Endothelial cell of umbilical vein (primary cell): Measurements from ENCODE around the gene PSMA4. TPM values are rescaled to one million over a fixed set of nuclear protein-coding genes. Genes with fewer than 3 reads are reported as not detected.

ENCODE experiments used
- BruUV-seq: library from RNA; stranded (reverse); fragments of 400-500 nt; replicated peaks from 2 replicates; lab custom pipeline; 2021; lab: Mats Ljungman, UMichigan
- CTCF ChIA-PET: fragments of 300-600, 350-600 bp; sonication (Branson Sonifier 250); formaldehyde crosslinking; loops from one replicate; lab custom pipeline; 2021; ENCODE audit warnings: antibody characterized with exemption, inconsistent platforms; lab: Charles Lee
- POLR2A ChIA-PET: fragments of 300-600, 350-600 bp; sonication (Branson Sonifier 250); formaldehyde crosslinking; loops from one replicate; lab custom pipeline; 2021; ENCODE audit warnings: antibody characterized with exemption, inconsistent platforms; lab: Charles Lee
- DNase-seq: peaks from one replicate; pipeline ENCODE4 v3.0.0-alpha.2; 2011; ENCODE audit warnings: low read depth, low spot score
- FAIRE-seq: peaks from 2 replicates; lab custom pipeline; 2011; peaks lifted over from hg19 to GRCh38; lab: Jason Lieb, UNC
- H2AFZ ChIP-seq: 2 replicates; pipeline ENCODE4 v1.6.0; 2012; ENCODE audit warnings: low read depth, low read length, control low read depth, inconsistent platforms
- H3K27ac ChIP-seq: 2 replicates; pipeline ENCODE4 v1.5.1; 2011; ENCODE audit warnings: low read depth, mild to moderate bottlenecking, control low read depth, low read length, moderate library complexity; ENCODE audit not compliant: insufficient read depth
- H3K27me3 ChIP-seq, 2 experiments: 2 replicates each; pipeline versions ENCODE4 v1.6.0 to v1.6.1; 2011; ENCODE audit warnings: low read length in 2 of 2, mixed read lengths in 1 of 2; ENCODE audit not compliant: control insufficient read depth in 2 of 2, insufficient read depth in 2 of 2
- H3K36me3 ChIP-seq, 2 experiments: 2 replicates in 1 of 2; 3 replicates in 1 of 2; pipeline ENCODE4 v1.5.1; 2011; ENCODE audit warnings: low read length in 2 of 2, mild to moderate bottlenecking in 1 of 2, moderate library complexity in 1 of 2; ENCODE audit not compliant: control insufficient read depth in 2 of 2, insufficient read depth in 2 of 2; ENCODE audit errors: extremely low read depth in 1 of 2
- H3K4me1 ChIP-seq: 3 replicates; pipeline ENCODE4 v1.5.1; 2011; ENCODE audit warnings: mild to moderate bottlenecking, low read length; ENCODE audit not compliant: control insufficient read depth, insufficient read depth; ENCODE audit errors: extremely low read depth
- H3K4me2 ChIP-seq: 2 replicates; pipeline ENCODE4 v1.6.1; 2011; ENCODE audit warnings: low read length, control low read depth, mixed read lengths; ENCODE audit not compliant: insufficient read depth
- H3K4me3 ChIP-seq, 3 experiments: fragments of 200-600 bp in 1 of 3; sonication (generic), shearing (Covaris generic) in 1 of 3; replicated peaks in 1 of 3; 2 replicates each; pipeline ENCODE4 v1.5.1; 2011 to 2016; ENCODE audit warnings: control low read depth in 3 of 3, low read length in 3 of 3, mild to moderate bottlenecking in 2 of 3, inconsistent platforms in 1 of 3, low read depth in 1 of 3, moderate library complexity in 1 of 3; ENCODE audit not compliant: insufficient read depth in 1 of 3
- H3K79me2 ChIP-seq: 2 replicates; pipeline ENCODE4 v1.6.0; 2012; ENCODE audit warnings: low read length, inconsistent platforms; ENCODE audit not compliant: control insufficient read depth, insufficient read depth
- H3K9ac ChIP-seq: replicated peaks from 2 replicates; pipeline ENCODE3; 2011; ENCODE audit warnings: low read length, control low read depth; ENCODE audit not compliant: insufficient read depth; ENCODE audit errors: extremely low read depth
- H3K9me1 ChIP-seq: replicated peaks from 3 replicates; pipeline ENCODE4 v1.6.0; 2011; ENCODE audit warnings: mild to moderate bottlenecking, low read length; ENCODE audit not compliant: control insufficient read depth, insufficient read depth; ENCODE audit errors: extremely low read depth
- H3K9me3 ChIP-seq: replicated peaks from 2 replicates; pipeline ENCODE4 v1.5.1; 2012; ENCODE audit warnings: low read length, inconsistent platforms; ENCODE audit not compliant: control insufficient read depth, insufficient read depth
- H4K20me1 ChIP-seq: replicated peaks from 2 replicates; pipeline ENCODE3; 2011; ENCODE audit warnings: mild to moderate bottlenecking, low read length; ENCODE audit not compliant: control insufficient read depth, insufficient read depth; ENCODE audit errors: extremely low read depth
- CTCF ChIP-seq, 2 donors: IDR thresholded peaks; 1 replicate in 1 of 2; 2 replicates in 1 of 2; pipeline ENCODE4 v1.5.1; 2011; ENCODE audit warnings: low read length in 2 of 2, mild to moderate bottlenecking in 2 of 2, moderate library complexity in 2 of 2, control low read depth in 1 of 2, inconsistent platforms in 1 of 2, low read depth in 1 of 2; ENCODE audit not compliant: insufficient read depth in 1 of 2; ENCODE audit errors: extremely low read depth in 1 of 2
- EZH2 ChIP-seq: IDR thresholded peaks from 2 replicates; pipeline ENCODE4 v1.6.1; 2012; ENCODE audit warnings: borderline replicate concordance, low read depth, mild to moderate bottlenecking, moderate library complexity, low read length, inconsistent platforms; ENCODE audit not compliant: severe bottlenecking
- FOS ChIP-seq: IDR thresholded peaks from 2 replicates; pipeline ENCODE4 v1.6.1; 2011; ENCODE audit warnings: mild to moderate bottlenecking, low read length, moderate library complexity, borderline replicate concordance; ENCODE audit not compliant: insufficient read depth
- GATA2 ChIP-seq: IDR thresholded peaks from 2 replicates; pipeline ENCODE4 v1.7.0; 2011; ENCODE audit warnings: low read depth, mild to moderate bottlenecking, moderate library complexity, mixed read lengths, low read length; ENCODE audit not compliant: insufficient read length, insufficient read depth
- JUN ChIP-seq: IDR thresholded peaks from 2 replicates; pipeline ENCODE4 v1.6.1; 2011; ENCODE audit warnings: borderline replicate concordance, low read depth; ENCODE audit not compliant: insufficient read length, insufficient read depth
- MYC ChIP-seq: IDR thresholded peaks from one replicate; pipeline ENCODE4 v1.6.1; 2011; ENCODE audit warnings: mild to moderate bottlenecking, low read depth, low read length
- POLR2A ChIP-seq: IDR thresholded peaks from 2 replicates; pipeline ENCODE4 v1.6.1; 2012; ENCODE audit warnings: low read depth, mild to moderate bottlenecking, control low read depth, low read length
- POLR2AphosphoS5 ChIP-seq: IDR thresholded peaks from 2 replicates; pipeline ENCODE4 v1.6.1; 2012; ENCODE audit warnings: low read depth, mild to moderate bottlenecking, control low read depth, low read length, moderate library complexity; ENCODE audit not compliant: insufficient read depth
- dilution Hi-C: fragments of 300-500 bp; cut with MboI; formaldehyde crosslinking; loops from one replicate; pipeline ENCODE4 v1.15.0; 2019; ENCODE audit warnings: low sequenced_read_pairs; ENCODE audit not compliant: extremely low pct_ligation_motif_present
- intact Hi-C: fragments of 100-400 bp; cut with micrococcal nuclease; formaldehyde crosslinking; loops from one replicate; pipeline ENCODE4 v1.10.0; 2022
- polyA plus RNA-seq, 4 experiments: library from polyadenylated mRNA; depleted of rRNA in 3 of 4; stranded (reverse) in 3 of 4; unstranded in 1 of 4; fragments of >200 nt; gene quantifications; 2 replicates each; pipeline versions ENCODE4 v1.2.1 to v1.2.3, GENCODE V29; 2011 to 2012; ENCODE audit warnings: missing spikeins in 1 of 4
- total RNA-seq: library from RNA; stranded (reverse); gene quantifications from 2 replicates; pipeline ENCODE4 v1.2.3, GENCODE V29; 2021
- TF ChIP-seq, protein P1 (sequence below): IDR thresholded peaks from 2 replicates; pipeline ENCODE4 v1.6.1; 2011; ENCODE audit not compliant: insufficient read depth, insufficient read length

PSMA4 gene
- total and polyA plus RNA-seq, 2 donors (not counting 3 experiments of a cell fraction or from before 2014, with no cell fraction given): 250 to 279 TPM

GRCh38 chr15:78574944-78575343 is 34.7 kb downstream of the PSMA4 start:
- dilution Hi-C loops (no loop called here), intact Hi-C loops (no loop called here)
- H3K36me3 ChIP-seq: no peaks in the 10 kb centered on the region
- no peak overlapping the region for H3K27ac ChIP-seq
- no peak overlapping the region for H3K9ac ChIP-seq
- FAIRE-seq (no peak), DNase-seq (no peak)
- no peak overlapping the region for H2AFZ ChIP-seq
- no peaks in the 10 kb centered on the region for H4K20me1 ChIP-seq
- H3K4me2 ChIP-seq: no peak overlapping the region
- no peaks in the 10 kb centered on the region for H3K4me1 ChIP-seq
- no peaks in the 10 kb centered on the region for H3K9me1 ChIP-seq
- no peaks in the 10 kb centered on the region for H3K27me3 ChIP-seq
- CTCF ChIA-PET: interaction anchor here (1.4 kb wide), 1 partner anchor 9 kb away, joined by 4 read pairs; the partner anchor contains the start of gene CHRNA5
- no TSS peak for BruUV-seq
- no peak for TF ChIP-seq JUN
- TF ChIP-seq GATA2: no peak
- TF ChIP-seq CTCF (IDR thresholded peaks at IDR 0.05; ENCODE audit: extremely low read depth in 1 of 2, insufficient read depth in 1 of 2, low read depth in 1 of 2, low read length in 2 of 2): no peak
- TF ChIP-seq, protein P1, sequence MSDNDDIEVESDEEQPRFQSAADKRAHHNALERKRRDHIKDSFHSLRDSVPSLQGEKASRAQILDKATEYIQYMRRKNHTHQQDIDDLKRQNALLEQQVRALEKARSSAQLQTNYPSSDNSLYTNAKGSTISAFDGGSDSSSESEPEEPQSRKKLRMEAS: no peak
- TF ChIP-seq FOS: no peak
- no peak for TF ChIP-seq POLR2A
- TF ChIP-seq MYC: no peak
- no peak for TF ChIP-seq POLR2AphosphoS5
- no peak for TF ChIP-seq EZH2
- no peaks in the 10 kb centered on the region for H3K79me2 ChIP-seq
- POLR2A ChIA-PET: no interaction called here
- H3K9me3 ChIP-seq: no peaks in the 10 kb centered on the region
- no peak overlapping the region for H3K4me3 ChIP-seq
